Globus pallidus (tissue), 1 donor: ENCODE results near the gene CALHM1.
"Not testable (repeated sequence)": the region's sequence is repeated elsewhere in the genome, so short reads cannot be mapped to it uniquely, and the experiment has no call there.

Experiments
- DNase-seq: peaks from one replicate; pipeline ENCODE4 v3.0.0-alpha.2; 2015; ENCODE audit warnings: low spot score

CALHM1 gene

GRCh38 chr10:103458720-103459119 is at the start of gene CALHM1:
CALHM1 (minus strand) TSS chr10:103458900; CDS start chr10:103458751, 149 bp downstream.
- no peak for DNase-seq

GRCh38 chr10:103507235-103508191 is 48.8 kb upstream of the CALHM1 start:
- DNase-seq, result no peak

GRCh38 chr10:103506061-103506460 is 47.4 kb upstream of the CALHM1 start:
- no peak for DNase-seq

GRCh38 chr10:103504181-103504783 is 45.6 kb upstream of the CALHM1 start:
- DNase-seq, result no peak

- not testable (repeated sequence) for DNase-seq
These were observed 45.1 kb upstream of the CALHM1 start for GRCh38 chr10:103503777-103504176.

GRCh38 chr10:103502849-103503660 is 44.4 kb upstream of the CALHM1 start:
- DNase-seq, result peak; percentile 7

GRCh38 chr10:103501186-103501585 is 42.5 kb upstream of the CALHM1 start:
- DNase-seq, result no peak

GRCh38 chr10:103500481-103500880 is 41.8 kb upstream of the CALHM1 start:
- no peak for DNase-seq

- no peak for DNase-seq
These were observed 41.2 kb upstream of the CALHM1 start for GRCh38 chr10:103499881-103500280.

GRCh38 chr10:103498936-103499638 is 40.4 kb upstream of the CALHM1 start:
- DNase-seq, result no peak

GRCh38 chr10:103497161-103497915 is 38.6 kb upstream of the CALHM1 start:
- DNase-seq, result no peak

- no peak for DNase-seq
These were observed 36.6 kb upstream of the CALHM1 start for GRCh38 chr10:103495321-103495720.

- DNase-seq, result no peak
These were observed 35.5 kb upstream of the CALHM1 start for GRCh38 chr10:103493916-103494877.

- DNase-seq, result no peak
These were observed 34.7 kb upstream of the CALHM1 start, which contains the start of gene NEURL1 for GRCh38 chr10:103493362-103493915. NEURL1 (plus strand) TSS chr10:103493705; CDS start chr10:103494388, 683 bp downstream.

- no peak for DNase-seq
These were observed 34.1 kb upstream of the CALHM1 start for GRCh38 chr10:103492655-103493261.

- no peak for DNase-seq
These were observed 33.1 kb upstream of the CALHM1 start for GRCh38 chr10:103491729-103492364.

GRCh38 chr10:103490986-103491314 is 32.2 kb upstream of the CALHM1 start:
- DNase-seq, result no peak

GRCh38 chr10:103487410-103487708 is 28.7 kb upstream of the CALHM1 start:
- DNase-seq, result no peak
